OCI-LY1 (cell line): ENCODE results near the gene CPEB4.

Experiments
- CTCF ChIP-seq: fragments of 200-600 bp; sonication (generic), shearing (Covaris generic); IDR thresholded peaks from 2 replicates; pipeline ENCODE4 v1.5.1; 2017; ENCODE audit warnings: mild to moderate bottlenecking, antibody characterized with exemption, low read length, moderate library complexity, mixed read lengths
- EZH2 ChIP-seq: fragments of 200-600 bp; sonication (generic), shearing (Covaris generic); IDR thresholded peaks from 2 replicates; pipeline ENCODE4 v1.8.0; 2017; ENCODE audit warnings: borderline replicate concordance, mixed run types, mild to moderate bottlenecking, antibody characterized with exemption, low read length, moderate library complexity, mixed read lengths

- TF ChIP-seq CTCF (no peak), EZH2 (no peak)
These were observed 453 bp downstream of the CPEB4 start for GRCh38 chr5:173888473-173889131.
